Midbrain (tissue), 1 donor: ENCODE measurements around the gene SMIM11.
"Not testable (repeated sequence)": the region's sequence is repeated elsewhere in the genome, so short reads cannot be mapped to it uniquely, and the experiment has no call there.

ENCODE experiments used
- DNase-seq: peaks from one replicate; lab custom pipeline; 2025; lab: John Stamatoyannopoulos, UW

Gene SMIM11, protein sequence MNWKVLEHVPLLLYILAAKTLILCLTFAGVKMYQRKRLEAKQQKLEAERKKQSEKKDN

DNA sequence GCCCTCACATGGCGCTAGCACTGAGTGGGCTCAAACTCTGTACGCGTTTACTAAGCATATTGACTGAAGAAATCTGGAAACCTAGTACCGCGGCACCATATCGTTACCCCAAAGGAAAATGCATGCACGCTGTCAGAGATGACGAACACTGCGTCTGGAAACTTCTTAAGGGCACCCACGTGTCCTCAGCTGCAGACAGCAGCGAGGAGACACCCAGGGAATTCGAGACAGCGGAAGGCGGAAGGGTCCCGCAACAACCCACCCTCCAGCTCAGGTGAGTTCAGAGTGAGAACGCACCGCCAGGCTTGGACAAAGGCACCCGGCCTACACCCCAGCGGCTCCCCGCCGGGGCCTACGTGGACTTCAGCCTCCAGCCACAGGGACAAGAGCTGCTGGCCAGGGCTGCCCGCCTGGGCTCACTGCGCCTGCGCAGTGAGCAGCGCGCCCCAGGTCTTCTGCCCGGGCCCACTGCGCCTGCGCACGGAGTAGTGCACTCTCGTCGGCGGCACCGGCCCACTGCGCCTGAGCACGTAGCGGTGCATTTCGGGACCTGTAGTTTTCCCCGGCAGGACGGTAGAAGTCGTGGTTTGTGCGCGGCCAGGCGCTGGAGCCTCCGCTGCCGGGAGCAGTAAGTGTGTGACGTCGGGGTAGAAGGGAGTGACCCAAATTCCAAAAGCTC lies at the start of gene SMIM11:
TSS of gene SMIM11 (plus strand) at position 568 of the 679 bp plus-strand sequence. CDS start 3,998 bp downstream, outside the sequence.
- DNase-seq, result not testable (repeated sequence)

DNA sequence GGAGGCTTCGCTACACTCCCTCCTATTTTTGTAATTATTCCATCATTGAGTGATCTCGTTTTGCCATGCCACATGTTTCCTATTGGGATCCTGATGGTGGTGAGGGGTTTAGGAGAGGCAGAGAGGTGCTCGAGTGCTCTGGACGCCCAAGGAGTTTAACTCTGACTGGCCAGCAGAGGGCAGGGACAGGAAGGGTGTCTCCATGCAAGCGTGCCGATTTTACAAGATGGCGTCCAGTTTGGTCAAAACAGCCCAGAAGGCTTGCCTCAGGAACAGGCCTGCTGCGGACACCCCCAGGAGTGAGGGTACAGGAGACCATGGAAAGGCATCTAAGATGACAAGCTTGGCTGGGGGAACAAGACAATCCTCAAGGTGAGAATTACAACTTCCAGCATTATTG lies 45.3 kb upstream of the SMIM11 start:
- DNase-seq, result no peak

DNA sequence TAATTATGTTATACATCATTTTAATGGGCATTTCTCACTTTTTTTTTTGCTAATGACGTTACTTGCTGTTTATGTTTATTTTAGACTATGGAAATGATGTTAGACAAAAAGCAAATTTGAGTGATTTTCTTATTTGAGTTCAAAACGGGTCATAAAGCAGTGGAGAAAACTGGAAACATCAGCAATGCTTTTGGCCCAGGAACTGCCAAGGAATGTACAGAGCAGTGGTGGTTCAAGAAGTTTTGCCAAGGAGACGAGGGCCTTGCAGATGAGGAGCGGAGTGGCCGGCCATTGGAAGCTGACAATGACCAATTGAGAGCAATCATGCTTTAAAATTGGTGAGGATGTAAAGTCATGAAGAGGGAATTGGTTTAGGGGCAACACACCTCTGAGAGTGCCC lies 43.6 kb upstream of the SMIM11 start:
- no peak for DNase-seq

DNA sequence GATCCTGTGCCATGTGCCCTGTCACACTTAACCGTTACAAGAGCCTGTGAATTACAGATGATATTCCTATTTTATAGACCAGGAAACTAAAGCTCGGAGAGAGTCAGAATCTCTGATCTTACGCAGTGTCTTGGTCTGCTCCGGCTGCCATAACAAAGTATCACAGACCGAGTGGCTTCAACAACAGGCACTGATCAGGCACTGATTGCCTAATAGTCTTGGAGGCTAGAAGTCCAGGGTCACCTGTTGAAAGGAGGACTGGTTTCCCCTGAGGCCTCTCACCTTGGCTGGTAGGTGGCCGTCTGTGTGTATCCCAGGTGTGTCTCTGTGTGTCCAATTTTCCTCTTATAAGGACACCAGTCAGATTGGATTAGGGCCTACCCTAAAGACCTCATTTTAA lies 43.0 kb upstream of the SMIM11 start:
- DNase-seq, result no peak

DNA sequence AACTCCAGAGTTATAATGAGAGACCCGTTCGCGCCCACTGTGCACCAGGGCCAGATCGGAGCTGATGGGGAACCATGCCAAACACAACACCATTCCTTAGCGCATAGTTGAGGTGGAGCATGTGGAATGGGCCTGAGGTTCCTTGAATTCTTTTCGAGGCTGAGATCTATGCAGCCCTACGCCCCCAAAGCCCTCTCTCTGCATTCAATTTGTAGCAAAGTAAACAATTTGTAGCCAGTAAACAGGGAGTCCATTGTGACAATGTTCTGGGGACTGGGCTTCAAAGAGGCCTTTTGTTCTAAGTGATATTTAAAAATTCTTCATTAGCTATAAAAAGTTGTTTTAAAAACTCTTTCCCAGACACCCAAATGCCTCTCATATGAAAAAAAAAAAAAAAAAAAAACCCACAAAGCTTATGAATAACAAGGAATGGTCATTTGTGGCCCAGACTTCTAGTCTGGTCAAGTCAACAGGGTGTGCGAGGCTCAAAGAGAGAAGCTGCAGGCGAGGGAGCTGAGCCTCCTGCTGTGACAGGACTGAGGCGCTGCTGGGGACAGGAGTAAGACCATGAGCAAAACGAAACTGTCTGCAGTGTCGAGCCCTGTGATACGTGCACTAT lies 42.1 kb upstream of the SMIM11 start:
- no peak for DNase-seq

DNA sequence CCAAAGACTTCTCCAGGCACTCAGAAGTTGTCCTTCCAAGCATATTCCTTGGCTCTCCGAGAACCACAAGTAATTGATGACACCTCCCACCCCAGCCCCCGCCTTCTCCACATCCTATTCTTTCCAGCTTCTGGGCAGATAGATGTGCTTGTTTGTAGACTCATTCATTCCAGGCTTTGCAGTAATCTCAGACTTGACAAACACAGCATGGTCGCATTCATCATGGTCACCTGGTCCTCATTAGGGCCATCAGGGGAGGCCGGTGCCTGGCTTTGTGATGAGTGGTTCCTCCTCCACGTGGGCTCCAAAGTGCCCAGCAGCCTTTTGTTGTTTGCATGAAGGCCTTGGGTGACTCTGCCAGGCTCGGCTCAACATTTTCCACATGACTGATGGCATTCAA lies 40.0 kb upstream of the SMIM11 start:
- no peak for DNase-seq

DNA sequence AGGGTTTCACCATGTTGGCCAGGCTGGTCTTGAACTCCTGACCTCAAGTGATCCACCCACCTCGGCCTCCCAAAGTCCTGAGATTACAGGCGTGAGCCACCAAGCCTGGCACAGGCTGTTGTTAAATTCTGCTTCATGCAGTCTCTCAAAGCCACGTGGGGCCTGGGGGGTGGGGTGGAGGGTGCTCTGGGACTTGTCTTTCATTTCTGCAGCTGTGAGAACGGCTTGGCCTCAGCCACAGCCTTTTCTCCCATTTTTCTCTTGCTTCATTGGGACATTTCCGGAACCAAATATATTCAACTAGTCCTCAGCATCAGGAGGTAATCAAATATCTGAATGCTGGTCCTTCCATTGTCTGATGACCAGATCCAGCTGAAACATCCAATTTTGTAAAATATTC lies 39.1 kb upstream of the SMIM11 start:
- no peak for DNase-seq

DNA sequence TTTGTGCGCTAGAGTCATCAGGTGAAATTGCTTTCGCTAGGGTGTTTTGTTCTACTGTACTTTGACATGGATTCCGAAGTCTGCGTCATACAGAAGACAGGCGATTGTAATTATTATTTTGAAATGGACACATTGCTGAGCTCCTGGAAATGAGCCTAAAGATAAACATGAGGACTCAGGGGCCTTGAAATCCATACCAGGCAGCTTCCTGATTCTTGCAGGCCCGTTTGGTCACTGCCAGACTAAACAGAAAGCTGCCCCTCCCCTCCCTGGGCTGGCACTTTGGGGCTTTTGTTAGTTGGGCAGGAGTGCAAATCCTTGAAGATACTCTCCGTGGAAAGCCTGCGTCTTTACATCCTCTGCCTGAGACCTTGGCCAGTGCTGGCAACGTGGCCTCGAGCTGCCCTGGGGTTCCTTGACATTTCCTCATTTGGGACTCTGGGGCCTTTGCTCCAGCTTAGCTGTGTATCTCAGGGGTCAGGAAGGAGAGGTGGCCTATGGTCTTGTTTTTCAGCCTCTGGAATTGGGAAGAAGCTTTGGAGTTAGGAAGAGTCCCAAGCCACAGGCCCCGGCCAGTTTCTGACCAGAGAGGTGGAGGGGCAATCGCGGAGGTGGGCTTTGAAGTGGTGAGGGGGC lies 38.4 kb upstream of the SMIM11 start:
- DNase-seq, result no peak

DNA sequence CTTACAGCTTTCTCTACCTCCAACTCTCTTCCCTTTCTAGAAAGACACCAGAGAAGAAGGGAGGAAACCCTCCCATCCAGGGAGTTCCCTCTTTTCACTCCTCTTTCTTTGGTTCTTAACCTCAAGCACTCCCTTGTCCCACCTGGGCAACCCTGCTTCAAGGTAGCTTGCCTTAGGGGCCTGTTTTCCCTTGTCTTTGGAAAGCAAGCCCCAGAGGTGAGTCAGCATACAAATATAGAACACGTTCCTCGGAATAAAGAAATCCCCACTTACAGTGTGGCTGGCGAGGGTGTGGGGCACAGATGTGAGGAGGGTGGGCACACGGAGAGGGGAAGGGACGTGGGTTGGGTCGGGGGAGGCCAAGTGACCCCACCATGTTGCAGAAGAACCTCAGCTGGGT lies 37.6 kb upstream of the SMIM11 start:
- DNase-seq, result no peak

DNA sequence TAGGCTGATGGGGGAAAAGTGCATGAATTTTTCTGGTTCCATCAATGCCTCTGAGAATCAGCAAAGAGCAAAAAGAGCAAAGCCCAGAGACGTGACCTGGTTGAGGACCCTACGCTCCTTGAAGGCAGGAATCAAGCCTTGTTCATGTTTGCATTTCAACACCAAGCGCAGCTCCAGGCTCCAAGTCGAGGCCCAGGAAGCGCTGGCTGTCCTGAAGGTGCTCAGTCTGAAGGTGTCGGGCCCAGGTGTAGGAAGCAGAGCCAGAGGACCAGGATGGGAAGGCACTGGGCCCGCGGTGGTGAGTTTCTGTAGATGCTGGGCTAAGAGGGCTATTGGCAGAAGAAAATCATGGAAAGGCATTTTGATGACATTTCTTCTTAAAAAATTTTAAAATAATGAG lies 37.1 kb upstream of the SMIM11 start:
- no peak for DNase-seq

DNA sequence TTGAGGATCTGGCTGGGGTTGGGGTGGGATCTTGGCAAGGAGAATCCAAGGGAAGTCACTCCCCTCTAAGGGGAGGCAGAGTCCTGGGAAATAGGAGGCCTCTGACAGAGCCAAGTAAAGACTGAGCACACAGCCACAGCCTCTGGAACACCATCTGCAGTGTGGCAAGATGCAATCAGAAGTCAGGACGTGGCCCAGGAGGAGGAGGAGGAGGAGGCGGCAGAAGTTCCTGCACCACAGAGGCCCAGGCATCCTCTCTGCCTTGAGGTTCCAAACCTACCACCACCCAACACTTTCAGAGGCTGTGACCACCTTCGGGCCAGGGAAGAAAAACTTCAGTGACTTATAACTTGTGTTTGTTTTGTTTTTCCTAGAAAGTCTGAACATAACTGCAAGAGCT lies 35.2 kb upstream of the SMIM11 start:
- DNase-seq, result no peak

DNA sequence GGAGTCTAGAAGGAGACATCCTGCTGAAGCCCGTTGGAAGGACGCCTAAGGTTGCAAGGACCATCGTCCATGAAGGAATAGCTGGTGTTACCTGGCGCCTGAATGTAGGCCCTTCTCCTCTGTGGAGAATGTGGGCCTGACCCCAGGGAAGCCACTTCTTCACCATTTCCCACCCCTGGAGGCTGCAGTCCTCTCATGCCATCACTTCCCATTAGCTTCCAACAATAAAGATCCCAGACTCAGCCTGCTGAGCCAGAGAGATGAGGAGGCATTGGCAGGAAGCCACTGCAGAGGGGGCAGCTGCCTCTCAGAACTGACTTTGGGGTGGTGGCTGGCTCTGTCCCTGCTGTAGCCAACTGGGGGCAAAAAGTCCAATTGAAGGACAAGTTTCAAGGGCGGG lies 32.8 kb upstream of the SMIM11 start:
- no peak for DNase-seq

DNA sequence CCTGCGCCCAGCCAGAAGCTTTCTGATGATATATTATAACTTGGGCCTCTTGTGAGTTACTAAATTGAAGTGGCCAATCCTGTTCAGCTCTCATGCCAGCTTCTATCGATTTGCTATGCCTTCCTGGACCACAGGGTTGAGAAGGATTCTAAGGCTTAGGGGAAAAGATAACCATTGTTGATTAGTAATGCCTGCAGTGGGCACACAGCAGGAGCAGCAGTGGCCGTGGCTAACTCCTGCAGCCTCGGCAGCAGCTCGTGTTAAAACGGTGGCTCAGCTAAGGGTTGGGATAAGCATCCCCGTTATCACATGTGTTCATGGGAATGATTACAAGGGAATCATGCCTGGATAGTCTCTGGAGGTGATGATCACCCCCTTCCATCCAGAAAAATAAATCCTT lies 32.0 kb upstream of the SMIM11 start:
- no peak for DNase-seq

DNA sequence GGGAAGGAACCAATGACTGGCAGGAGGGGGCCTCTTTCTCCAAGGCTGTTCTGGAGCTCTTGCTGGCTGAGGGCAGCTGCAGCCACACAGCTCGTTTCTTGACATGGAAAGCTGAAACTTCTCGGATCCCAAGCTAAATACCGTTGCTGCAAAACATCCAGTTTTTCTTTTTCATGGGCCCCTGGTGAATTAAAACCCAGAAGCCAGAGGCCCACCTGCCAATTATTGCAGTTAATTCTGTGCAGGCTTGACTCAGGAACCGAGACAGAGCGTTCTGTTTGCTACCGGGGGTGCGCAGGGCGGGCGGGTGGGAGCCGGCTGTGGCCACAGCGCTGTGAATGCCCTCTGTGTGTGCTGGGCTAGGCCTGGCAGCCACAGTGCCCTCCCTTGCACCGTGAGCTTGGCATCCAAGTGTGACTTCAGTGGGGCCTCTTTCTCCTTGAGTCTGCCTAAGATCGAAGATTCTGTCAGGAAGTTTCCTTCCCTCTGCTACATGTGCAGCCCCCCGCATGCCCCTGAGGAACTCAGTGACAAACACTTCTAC lies 31.4 kb upstream of the SMIM11 start:
- peak; percentile 25 for DNase-seq

DNA sequence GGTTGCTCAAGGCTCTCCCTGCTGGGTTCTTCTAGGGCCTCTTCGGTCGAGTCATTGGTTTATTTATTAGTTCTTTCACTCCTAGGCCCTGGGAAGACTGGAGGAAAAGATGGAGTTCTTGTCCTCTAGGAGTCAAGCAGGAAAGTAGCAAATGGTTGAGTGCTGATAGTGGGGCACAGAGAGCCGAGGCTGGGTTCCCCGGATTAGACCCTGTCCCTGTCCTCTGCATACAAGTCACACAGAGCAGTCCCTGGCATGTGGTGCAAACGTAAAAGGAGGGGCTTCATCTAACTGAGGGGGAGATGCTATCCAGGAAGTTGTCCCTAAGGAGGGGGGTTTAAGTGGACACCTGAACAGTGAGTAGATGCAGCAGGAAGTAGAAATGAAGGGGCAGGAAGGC lies 30.7 kb upstream of the SMIM11 start:
- no peak for DNase-seq

DNA sequence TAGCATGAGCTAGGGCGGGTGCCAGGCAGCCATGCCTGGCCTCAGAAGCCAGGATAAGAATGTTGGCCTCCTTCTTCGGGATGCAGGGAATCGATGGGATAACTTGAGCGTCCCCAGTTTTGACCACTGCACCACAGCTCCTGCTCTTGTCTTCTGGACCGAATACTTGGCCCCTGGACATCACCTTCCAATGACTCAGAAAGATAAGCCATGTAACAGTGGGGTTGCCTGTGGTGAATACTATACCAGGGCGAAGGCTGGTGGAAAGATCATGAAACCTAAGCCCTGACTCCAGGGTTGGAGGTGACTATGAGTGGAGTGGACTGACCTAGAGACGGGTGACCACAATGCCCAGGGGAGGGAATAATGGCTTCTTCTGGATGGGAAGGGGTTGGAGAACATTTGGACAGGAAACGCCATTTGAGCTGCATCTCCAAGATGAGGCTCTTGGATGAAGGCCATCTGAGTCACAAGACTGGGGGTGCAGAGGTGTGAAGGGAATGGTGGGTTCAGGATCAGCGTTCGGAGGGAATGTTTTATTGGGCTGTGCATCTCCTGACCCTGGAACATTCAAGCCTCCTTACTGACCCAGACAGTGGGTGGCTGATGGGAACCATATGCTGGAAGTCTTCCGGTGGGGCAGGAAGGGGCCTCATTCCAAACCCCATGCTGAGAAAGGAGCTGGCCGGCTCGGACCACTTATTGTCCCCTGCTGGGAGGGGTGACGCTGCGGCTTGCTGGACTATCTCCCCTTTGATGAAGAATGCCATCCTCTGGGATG lies 30.0 kb upstream of the SMIM11 start:
- no peak for DNase-seq

DNA sequence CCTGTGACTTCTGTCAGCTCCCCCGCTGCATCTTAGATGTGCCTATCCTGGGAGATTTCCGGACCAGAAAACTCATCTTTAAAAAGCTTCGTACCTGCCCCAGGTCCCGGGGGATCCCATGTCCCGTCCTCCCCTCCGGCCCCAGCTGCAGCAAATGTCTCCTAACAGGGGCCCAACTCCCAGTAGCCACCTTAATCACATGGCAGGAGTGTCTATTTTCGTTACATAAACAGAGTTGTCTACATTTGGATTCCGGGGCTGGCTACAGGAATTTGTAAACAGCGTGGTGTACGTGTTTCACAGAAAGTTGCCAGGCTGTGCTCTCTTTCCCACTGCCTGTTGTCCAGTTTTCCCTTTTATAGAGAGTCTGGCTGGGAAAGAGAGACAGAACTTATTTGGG lies 29.4 kb upstream of the SMIM11 start:
- peak; percentile 1 for DNase-seq

DNA sequence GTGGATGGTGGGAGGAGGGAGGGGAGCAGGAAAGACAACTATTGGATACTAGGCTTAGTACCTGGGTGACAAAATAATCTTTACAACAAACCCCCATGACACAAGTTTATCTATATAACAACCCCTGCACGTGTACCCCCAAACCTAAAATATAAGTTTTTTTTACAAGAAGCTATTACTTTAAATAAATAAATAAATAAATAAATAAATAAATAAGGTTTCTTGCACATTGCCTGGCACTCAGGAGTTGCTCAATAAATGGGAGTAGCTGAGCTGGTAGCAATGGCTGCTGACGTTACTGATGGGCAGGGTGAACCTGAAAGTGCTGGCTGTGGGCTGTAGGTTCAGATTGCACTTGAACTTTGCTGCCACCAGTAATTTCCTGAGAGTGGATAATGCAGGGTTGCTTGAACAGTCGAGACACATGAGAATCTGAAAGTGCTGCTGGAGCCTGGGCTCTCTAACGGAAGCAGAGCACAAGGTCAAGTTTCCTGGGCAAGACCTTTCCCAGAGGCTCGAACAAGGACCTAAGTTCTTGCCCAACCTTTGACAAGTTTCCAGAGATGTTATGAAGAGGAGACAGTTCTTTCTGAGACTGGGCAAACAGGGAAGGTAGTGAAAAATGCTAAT lies 26.3 kb upstream of the SMIM11 start:
- no peak for DNase-seq

DNA sequence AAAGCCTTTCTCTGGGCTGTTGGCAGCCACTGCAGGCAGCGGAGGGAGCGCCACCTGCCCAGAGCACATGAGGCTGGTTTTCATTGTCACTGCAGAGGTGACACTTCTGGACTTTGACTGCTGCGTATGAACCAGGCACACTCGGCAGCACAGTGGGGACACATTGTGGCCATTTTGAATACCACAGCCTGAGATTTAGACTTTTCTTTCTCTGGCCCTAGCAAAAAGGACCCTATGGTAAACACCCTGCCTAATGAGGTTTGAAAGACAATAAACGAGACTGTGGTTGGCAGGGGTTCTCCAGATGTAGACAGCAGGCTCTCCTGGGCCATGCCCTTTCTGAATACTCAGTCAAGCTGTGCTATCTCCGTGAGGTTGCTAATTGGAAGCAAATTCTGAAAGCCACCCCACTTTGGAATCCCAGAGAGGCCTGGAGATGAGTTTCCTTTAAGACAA lies 23.5 kb upstream of the SMIM11 start:
- peak; percentile 73 for DNase-seq

DNA sequence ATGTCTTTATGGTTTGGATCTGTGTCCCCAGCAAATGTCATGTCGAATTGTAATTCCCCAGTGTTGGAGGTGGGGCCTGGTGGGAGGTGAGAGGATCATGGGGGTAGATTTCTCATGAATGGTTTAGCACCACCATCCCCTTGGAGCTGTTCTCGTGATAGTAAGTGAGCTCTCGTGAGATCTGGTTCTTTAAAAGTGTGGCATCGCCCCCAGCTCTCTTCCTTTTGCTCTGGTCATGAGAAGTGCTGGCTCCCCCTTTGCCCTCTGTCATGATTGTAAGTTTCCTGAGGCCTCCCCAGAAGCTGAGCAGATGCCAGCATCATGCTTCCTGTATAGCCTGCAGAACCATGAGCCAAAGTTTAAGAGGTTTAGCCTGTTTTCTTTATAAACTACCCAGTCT lies 22.8 kb upstream of the SMIM11 start:
- no peak for DNase-seq

DNA sequence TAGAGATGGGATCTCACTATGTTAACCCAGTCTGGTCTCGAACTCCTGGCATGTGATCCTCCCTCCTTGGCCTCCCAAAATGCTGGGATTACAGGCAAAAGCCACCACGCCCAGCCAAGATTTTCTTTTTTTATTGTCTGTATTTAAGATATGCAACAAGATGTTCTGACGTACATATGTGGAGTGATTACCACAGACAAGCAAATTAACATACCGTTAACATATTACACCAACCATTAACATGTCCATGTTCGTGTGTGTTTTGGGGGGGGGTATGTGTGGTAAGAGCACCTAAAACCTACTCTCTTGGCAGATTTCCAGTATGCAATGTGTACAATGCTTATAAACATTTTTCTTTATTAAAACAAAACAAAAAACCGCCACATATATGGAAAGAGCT lies 22.1 kb upstream of the SMIM11 start:
- no peak for DNase-seq

DNA sequence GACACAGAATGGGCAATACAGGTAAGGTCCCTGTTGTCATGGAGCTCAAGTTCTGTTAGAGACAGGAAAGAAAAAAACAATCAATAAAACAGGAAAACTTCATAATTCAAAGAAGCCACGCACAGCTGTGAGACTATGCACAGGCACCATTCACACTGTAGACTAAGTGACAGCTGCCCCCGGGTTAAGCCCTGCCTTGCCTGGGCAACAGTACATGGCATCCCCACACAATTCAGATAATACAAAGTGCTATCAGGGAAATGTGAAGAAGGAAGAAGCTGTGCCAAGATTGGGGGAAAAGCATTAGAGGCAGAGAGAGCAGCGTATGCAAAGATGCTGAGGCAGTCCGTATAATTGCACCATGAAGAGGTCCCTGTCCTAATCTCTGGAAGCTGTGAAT lies 20.5 kb upstream of the SMIM11 start:
- no peak for DNase-seq
